WI38 (cell line): Measurements from ENCODE around the gene S100A6.

ENCODE experiments used
- H3K4me3 ChIP-seq: 2 replicates; pipeline ENCODE4 v1.5.1; 2011; ENCODE audit warnings: low read depth, mild to moderate bottlenecking, control low read depth, low read length
- TF ChIP-seq, protein P1 (sequence below): IDR thresholded peaks from 2 replicates; pipeline ENCODE4 v1.5.1; 2012; ENCODE audit warnings: low read depth, mild to moderate bottlenecking, control low read depth, low read length

Gene S100A6

DNA sequence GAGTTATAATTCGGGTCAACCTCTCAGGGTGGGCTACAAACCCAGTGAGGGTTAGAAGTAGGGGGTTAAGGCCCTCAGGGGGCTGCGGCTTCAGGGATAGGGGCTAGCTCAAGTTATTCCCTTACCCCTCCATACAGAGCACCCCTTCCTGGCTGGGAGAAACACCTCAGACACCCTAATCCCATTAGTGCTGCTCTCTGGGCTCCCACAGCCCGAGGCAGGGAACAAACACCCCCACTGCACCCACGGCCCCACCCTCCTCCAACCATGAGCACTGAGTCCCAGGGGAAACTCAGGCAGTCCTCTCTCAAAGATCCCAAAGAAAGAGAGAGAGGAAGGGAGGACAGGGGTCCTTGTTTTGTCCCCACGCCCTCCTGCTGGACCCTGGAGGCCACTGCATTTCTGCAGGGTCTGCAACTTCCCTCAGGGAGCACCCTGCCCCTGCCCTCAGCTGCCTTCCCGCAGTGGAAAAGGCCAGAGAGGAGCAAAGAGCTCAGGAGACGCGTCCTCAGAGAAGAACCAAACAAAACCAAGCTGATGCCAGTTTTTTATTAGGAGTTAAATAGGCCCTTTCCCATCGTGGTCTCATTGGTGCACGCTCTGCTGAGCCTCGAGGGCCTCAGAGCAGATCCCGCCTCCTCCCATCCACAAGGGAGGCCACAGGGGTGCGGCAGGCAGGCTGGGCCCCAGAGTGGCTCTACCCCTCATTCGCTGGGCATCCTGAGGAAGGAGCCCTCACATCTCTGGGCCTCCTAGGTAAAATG is 11.2 kb upstream of the S100A6 start:
- no peak overlapping the region for H3K4me3 ChIP-seq
- TF ChIP-seq, protein P1, sequence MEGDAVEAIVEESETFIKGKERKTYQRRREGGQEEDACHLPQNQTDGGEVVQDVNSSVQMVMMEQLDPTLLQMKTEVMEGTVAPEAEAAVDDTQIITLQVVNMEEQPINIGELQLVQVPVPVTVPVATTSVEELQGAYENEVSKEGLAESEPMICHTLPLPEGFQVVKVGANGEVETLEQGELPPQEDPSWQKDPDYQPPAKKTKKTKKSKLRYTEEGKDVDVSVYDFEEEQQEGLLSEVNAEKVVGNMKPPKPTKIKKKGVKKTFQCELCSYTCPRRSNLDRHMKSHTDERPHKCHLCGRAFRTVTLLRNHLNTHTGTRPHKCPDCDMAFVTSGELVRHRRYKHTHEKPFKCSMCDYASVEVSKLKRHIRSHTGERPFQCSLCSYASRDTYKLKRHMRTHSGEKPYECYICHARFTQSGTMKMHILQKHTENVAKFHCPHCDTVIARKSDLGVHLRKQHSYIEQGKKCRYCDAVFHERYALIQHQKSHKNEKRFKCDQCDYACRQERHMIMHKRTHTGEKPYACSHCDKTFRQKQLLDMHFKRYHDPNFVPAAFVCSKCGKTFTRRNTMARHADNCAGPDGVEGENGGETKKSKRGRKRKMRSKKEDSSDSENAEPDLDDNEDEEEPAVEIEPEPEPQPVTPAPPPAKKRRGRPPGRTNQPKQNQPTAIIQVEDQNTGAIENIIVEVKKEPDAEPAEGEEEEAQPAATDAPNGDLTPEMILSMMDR = no peak

DNA sequence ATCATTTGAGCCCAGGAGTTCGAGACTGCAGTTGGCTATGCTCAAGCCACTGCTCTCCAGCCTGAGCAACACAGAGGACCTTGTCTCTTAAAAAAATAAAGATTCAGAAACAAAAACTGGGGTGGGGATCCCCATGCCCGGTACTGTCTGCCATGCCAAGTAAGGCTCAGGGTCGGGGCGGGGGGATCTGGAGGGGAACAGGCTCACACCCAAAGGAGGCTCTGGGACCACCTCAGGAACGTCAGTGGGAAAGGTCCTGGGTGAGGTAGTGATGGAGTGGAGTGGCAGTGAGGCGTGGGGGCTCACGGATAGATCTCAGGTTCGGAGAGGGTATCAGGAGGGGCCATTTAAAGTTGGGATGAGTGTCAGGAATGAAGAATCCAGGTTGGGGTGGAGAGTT is 10.6 kb upstream of the S100A6 start:
- H3K4me3 ChIP-seq = no peak overlapping the region
- TF ChIP-seq, protein P1 = no peak

DNA sequence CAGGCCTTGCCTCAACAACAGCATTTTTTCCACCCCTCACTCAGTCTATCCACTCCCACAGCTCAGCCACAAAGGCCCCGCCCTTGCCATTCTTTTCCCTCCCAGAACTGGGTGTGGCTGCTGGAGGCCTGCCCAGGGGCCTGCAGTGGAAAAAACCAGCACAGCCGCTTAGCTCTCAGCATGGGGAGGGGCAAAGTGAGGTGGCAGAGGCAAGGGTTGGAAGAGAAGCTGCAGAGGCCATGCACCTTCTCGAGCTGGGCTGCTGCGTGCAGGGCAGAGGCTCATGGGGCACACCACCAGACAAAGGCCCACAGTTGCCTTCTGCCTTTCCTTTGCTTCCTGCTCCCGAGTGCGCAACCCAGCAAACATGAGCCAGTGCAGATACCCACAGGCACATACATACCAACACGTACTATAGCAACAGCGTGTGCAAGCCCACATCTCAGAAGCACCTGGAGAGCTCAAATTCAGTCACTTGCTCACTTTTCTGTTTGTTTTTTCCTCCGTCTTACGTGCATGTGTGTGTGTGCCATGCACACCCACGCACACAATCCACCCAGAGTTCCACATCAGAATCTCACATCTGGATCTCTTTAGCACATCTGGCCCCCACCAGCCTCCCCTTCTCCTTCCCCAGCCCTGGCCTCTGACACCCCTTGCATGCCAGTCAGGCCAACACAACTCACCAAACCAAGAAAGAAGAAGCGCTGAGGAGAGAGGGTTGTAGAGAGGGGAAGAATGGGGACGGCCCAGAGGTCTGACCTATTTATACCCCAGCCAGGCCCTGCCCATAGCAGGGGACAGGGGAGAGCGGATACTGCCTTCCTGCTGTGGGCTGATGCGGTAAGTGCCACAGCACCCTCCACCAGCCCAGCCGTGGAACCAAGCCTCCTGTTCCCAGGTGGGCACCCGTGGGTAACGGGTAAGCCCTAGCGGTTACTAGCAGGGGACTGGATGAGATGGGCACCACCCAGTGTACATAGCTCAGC is 9.6 kb upstream of the S100A6 start, which contains the start of gene S100A4:
Gene S100A4, minus strand, starts transcription at position 740 of the 989 bp plus-strand sequence. CDS start 1,012 bp downstream, outside the sequence.
- H3K4me3 ChIP-seq = peak within 1 kb of the TSS; percentile 57

DNA sequence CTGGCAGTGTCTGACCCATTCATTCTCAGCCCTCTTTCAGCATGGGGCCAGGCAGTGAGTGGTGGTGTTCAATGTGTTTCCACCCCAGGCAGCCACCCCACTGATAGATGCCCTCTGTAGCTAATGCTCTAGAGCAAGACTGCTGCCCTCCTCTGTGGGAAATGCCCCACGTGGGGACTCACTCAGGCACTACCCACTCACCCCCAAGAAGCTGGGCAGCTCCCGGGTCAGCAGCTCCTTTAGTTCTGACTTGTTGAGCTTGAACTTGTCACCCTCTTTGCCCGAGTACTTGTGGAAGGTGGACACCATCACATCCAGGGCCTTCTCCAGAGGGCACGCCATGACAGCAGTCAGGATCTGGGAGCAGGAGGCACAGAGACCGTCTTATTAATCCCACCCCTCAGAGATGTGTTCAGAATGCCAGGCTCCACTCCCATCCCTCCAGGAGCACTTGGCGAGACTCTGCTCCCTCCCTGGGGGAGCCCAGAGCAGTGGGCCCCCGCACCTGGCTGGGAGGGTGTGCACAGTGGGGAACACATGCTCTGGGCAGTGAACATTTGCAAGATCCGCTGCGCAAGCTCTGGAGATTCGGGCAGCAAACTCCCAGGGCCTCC is 8.8 kb upstream of the S100A6 start:
- peak overlapping the region; percentile 57 for H3K4me3 ChIP-seq
- TF ChIP-seq, protein P1 = no peak

More for the DNA sequence above, 9.6 kb upstream of the S100A6 start, which contains the start of gene S100A4:
- TF ChIP-seq, protein P1 = no peak

DNA sequence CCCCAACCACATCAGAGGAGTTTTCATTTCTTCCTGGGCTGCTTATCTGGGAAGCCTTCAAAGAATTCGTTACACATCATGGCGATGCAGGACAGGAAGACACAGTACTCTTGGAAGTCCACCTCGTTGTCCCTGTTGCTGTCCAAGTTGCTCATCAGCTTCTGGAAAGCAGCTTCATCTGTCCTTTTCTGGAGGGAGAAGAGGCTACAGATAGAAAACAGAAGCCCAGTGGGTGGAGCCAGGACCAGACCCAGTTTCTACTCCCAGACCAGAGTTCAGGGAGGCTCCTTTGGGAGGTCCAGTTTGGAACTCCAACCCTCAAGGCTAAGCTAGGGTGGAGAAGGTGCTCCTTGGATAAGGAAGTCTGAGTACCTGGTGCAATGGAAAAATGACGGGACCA is 7.9 kb upstream of the S100A6 start:
- H3K4me3 ChIP-seq = no peak overlapping the region
- TF ChIP-seq, protein P1 = no peak

DNA sequence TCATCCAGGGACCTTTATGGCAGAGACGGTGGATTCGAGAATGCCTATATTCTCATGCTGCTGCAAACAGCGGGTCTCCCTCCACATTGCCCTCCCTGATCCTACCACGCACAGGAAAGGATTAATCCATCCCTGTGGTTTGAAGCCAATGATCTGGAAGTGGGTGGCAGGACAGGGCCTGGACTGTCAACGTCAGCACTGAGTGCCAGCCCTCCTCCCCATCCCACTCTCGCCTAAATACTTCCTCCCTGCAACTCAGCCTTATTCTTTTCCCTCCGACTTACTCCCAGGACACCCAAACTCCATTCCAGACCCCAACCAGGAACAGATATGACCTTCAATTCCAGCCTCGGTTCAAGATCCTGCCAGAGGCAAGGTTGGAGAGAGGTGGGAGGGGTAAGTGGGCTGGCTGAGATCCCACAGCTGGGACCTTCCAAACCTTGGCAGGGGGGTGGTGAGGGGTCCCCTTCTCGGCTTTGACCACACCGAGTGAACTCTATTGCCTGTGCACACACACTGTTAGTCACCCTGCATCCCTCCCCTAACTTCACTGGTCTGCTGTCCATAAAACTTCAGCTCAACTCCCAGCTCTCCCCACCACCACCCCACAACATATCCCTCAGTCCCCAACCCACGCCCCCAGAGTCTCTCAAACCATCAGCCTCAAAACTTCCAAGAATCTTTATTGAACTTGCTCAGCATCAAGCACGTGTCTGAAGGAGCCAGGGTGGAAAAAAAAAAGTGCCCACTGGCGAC is 7.3 kb upstream of the S100A6 start:
- H3K4me3 ChIP-seq = no peak overlapping the region
- TF ChIP-seq, protein P1 = no peak
